Neural crest cell (in vitro differentiated cells): ENCODE data around the gene KCNJ5. TPM values are rescaled to one million over a fixed set of nuclear protein-coding genes. Genes with fewer than 3 reads are reported as not detected.

ENCODE experiments used
- DNase-seq: peaks from one replicate; pipeline ENCODE4 v3.0.0; 2021; ENCODE audit warnings: low read depth, mixed read lengths, low spot score
- H3K27ac Mint-ChIP-seq: one replicate; pipeline ENCODE4 v1.8.0; 2021; ENCODE audit warnings: mild to moderate bottlenecking, mixed read lengths; ENCODE audit not compliant: unreplicated experiment
- H3K27me3 Mint-ChIP-seq: 2 replicates; pipeline ENCODE4 v1.8.0; 2021; ENCODE audit warnings: low read depth, mild to moderate bottlenecking, mixed read lengths
- H3K36me3 Mint-ChIP-seq: 2 replicates; pipeline ENCODE4 v1.8.0; 2021; ENCODE audit warnings: low read depth, mild to moderate bottlenecking, mixed read lengths
- H3K4me1 Mint-ChIP-seq: 2 replicates; pipeline ENCODE4 v1.8.0; 2021; ENCODE audit warnings: mixed read lengths
- H3K4me3 Mint-ChIP-seq: one replicate; pipeline ENCODE4 v1.8.0; 2021; ENCODE audit warnings: mild to moderate bottlenecking, mixed read lengths
- H3K9me3 Mint-ChIP-seq: 2 replicates; pipeline ENCODE4 v1.8.0; 2021; ENCODE audit warnings: mixed read lengths
- total RNA-seq: library from RNA; stranded (reverse); gene quantifications from 2 replicates; pipeline ENCODE4 v1.2.1, GENCODE V29; 2021
- TF ChIP-seq, protein P1 (sequence below): fragments of 200-600 bp; sonication (generic); conservative IDR thresholded peaks from 2 replicates; pipeline ENCODE4 v1.5.0; 2021; ENCODE audit warnings: antibody characterized with exemption, mild to moderate bottlenecking

Gene KCNJ5
- total RNA-seq, 1 donor from 2014 or later: 0.14 TPM

GRCh38 chr11:128921793-128922192, 30.6 kb downstream of the KCNJ5 start:
- Mint-ChIP-seq H3K4me3 (no peak overlapping the region), H3K4me1 (peaks cover 18% of the 10 kb centered on the region), H3K27me3 (peaks cover 23% of the 10 kb centered on the region), H3K9me3 (no peaks in the 10 kb centered on the region), H3K36me3 (no peaks in the 10 kb centered on the region), H3K27ac (no peak overlapping the region)
- TF ChIP-seq, protein P1, sequence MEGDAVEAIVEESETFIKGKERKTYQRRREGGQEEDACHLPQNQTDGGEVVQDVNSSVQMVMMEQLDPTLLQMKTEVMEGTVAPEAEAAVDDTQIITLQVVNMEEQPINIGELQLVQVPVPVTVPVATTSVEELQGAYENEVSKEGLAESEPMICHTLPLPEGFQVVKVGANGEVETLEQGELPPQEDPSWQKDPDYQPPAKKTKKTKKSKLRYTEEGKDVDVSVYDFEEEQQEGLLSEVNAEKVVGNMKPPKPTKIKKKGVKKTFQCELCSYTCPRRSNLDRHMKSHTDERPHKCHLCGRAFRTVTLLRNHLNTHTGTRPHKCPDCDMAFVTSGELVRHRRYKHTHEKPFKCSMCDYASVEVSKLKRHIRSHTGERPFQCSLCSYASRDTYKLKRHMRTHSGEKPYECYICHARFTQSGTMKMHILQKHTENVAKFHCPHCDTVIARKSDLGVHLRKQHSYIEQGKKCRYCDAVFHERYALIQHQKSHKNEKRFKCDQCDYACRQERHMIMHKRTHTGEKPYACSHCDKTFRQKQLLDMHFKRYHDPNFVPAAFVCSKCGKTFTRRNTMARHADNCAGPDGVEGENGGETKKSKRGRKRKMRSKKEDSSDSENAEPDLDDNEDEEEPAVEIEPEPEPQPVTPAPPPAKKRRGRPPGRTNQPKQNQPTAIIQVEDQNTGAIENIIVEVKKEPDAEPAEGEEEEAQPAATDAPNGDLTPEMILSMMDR: no peak
- DNase-seq: no peak

- peaks cover 24% of the 10 kb centered on the region for H3K27me3 Mint-ChIP-seq
- no peak overlapping the region for H3K4me3 Mint-ChIP-seq
- no peaks in the 10 kb centered on the region for H3K9me3 Mint-ChIP-seq
- H3K4me1 Mint-ChIP-seq: peaks cover 23% of the 10 kb centered on the region
- H3K27ac Mint-ChIP-seq: no peak overlapping the region
- DNase-seq: no peak
- TF ChIP-seq, protein P1: no peak
- no peaks in the 10 kb centered on the region for H3K36me3 Mint-ChIP-seq
These were observed 32.9 kb downstream of the KCNJ5 start for GRCh38 chr11:128924104-128924503.

GRCh38 chr11:128924510-128925249, 33.5 kb downstream of the KCNJ5 start:
- no peak overlapping the region for H3K4me3 Mint-ChIP-seq
- TF ChIP-seq, protein P1: no peak
- H3K27ac Mint-ChIP-seq: no peak overlapping the region
- H3K36me3 Mint-ChIP-seq: no peaks in the 10 kb centered on the region
- peaks cover 29% of the 10 kb centered on the region for H3K27me3 Mint-ChIP-seq
- no peak for DNase-seq
- no peaks in the 10 kb centered on the region for H3K9me3 Mint-ChIP-seq
- H3K4me1 Mint-ChIP-seq: peaks cover 29% of the 10 kb centered on the region

- Mint-ChIP-seq H3K27me3 (peaks cover 34% of the 10 kb centered on the region), H3K9me3 (no peaks in the 10 kb centered on the region), H3K4me3 (no peak overlapping the region), H3K4me1 (peaks cover 34% of the 10 kb centered on the region), H3K27ac (no peak overlapping the region), H3K36me3 (no peaks in the 10 kb centered on the region)
- TF ChIP-seq, protein P1: no peak
- DNase-seq: no peak
These were observed 34.1 kb downstream of the KCNJ5 start for GRCh38 chr11:128925250-128925600.

DNA sequence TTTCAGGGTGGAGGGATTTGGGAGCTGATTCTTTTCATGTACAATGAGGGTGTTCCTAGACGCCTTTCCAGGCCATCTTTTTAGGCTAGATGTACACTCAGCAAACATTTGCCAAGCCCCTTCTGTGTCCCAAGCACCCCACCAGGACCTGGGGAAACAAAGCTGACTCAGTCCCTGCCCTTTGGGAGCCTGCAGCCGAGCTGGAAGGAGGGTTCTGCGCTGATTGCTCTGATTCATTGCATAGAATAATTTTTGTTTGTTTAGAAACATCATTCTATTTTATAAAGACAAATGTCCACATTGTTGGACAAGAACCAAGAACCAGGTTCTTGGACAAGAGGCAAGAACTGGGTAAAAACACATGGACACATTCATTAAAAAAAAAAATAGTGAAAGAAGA, 34.8 kb downstream of the KCNJ5 start:
- no peak for DNase-seq
- H3K27me3 Mint-ChIP-seq: peaks cover 32% of the 10 kb centered on the region
- H3K36me3 Mint-ChIP-seq: no peaks in the 10 kb centered on the region
- peaks cover 34% of the 10 kb centered on the region for H3K4me1 Mint-ChIP-seq
- no peaks in the 10 kb centered on the region for H3K9me3 Mint-ChIP-seq
- TF ChIP-seq, protein P1: no peak
- H3K4me3 Mint-ChIP-seq: no peak overlapping the region
- H3K27ac Mint-ChIP-seq: no peak overlapping the region
